NB4 (cell line): ENCODE data around the gene LSM5.

Experiments
- CTCF ChIP-seq: IDR thresholded peaks from one replicate; pipeline ENCODE4 v1.5.1; 2012; ENCODE audit warnings: low read depth, low read length
- MAX ChIP-seq: IDR thresholded peaks from 2 replicates; pipeline ENCODE4 v1.6.1; 2011; ENCODE audit warnings: low read depth, low read length
- MYC ChIP-seq: IDR thresholded peaks from 2 replicates; pipeline ENCODE4 v1.6.1; 2011; ENCODE audit warnings: low read depth, low read length
- POLR2A ChIP-seq: IDR thresholded peaks from 2 replicates; pipeline ENCODE4 v1.6.1; 2011; ENCODE audit warnings: mild to moderate bottlenecking; ENCODE audit not compliant: insufficient read length; ENCODE audit errors: extremely low read depth

- TF ChIP-seq CTCF: no peak
- no peak for TF ChIP-seq MAX
- no peak for TF ChIP-seq POLR2A
- TF ChIP-seq MYC: no peak
Observed at GRCh38 chr7:32470871-32471270, 19.3 kb downstream of the LSM5 start.
